Esophagus squamous epithelium (tissue), 5 donors: ENCODE results near the gene PDE10A. TPM values are rescaled to one million over a fixed set of nuclear protein-coding genes. Genes with fewer than 3 reads are reported as not detected.
"Not testable (repeated sequence)": the region's sequence is repeated elsewhere in the genome, so short reads cannot be mapped to it uniquely, and the experiment has no call there.

Source experiments
- DNase-seq: peaks from one replicate; lab custom pipeline; 2025; lab: John Stamatoyannopoulos, UW
- H3K27ac ChIP-seq, 4 donors: fragments of 200-600 bp; sonication (generic); one replicate each; pipeline ENCODE4 v1.5.1; 2016 to 2019; ENCODE audit warnings: mild to moderate bottlenecking in 1 of 4
- H3K27me3 ChIP-seq, 4 donors: fragments of 200-600 bp; sonication (generic); 1 replicate in 3 of 4; 2 replicates in 1 of 4; pipeline versions ENCODE4 v1.5.1 to v1.6.0; 2017 to 2021; ENCODE audit warnings: antibody characterized with exemption in 1 of 4
- H3K36me3 ChIP-seq, 3 donors: fragments of 200-600 bp; sonication (generic); one replicate each; pipeline ENCODE4 v1.5.1; 2016 to 2019
- H3K4me1 ChIP-seq, 3 donors: fragments of 200-600 bp; sonication (generic); one replicate each; pipeline ENCODE4 v1.5.1; 2017 to 2019
- H3K4me3 ChIP-seq, 4 donors: fragments of 200-600 bp; sonication (generic); 1 replicate in 3 of 4; 2 replicates in 1 of 4; pipeline ENCODE4 v1.5.1; 2016 to 2019; ENCODE audit warnings: mild to moderate bottlenecking in 2 of 4, moderate library complexity in 1 of 4
- H3K9me3 ChIP-seq, 3 donors: fragments of 200-600 bp; sonication (generic); one replicate each; pipeline ENCODE4 v1.5.1; 2016 to 2019
- CTCF ChIP-seq, 6 experiments: fragments of 450-650 bp in 4 of 6; fragments of 200-600 bp in 2 of 6; sonication (generic) in 2 of 6; IDR thresholded peaks; one replicate each; pipeline ENCODE4 v1.5.1; 2016 to 2019; ENCODE audit warnings: antibody characterized with exemption in 6 of 6, mild to moderate bottlenecking in 4 of 6, moderate library complexity in 4 of 6
- POLR2A ChIP-seq, 4 donors: fragments of 450-650 bp; IDR thresholded peaks; one replicate each; pipeline ENCODE4 v1.6.1; 2017; ENCODE audit warnings: antibody characterized with exemption in 4 of 4, mild to moderate bottlenecking in 4 of 4, moderate library complexity in 3 of 4
- WGBS, 2 donors: methylation state at CpG; one replicate each; pipeline ENCODE4 v1.1.5; 2018; 5-methylcytosine and 5-hydroxymethylcytosine counted together
- intact Hi-C: fragments of 100-400 bp; cut with DNase I; formaldehyde crosslinking; loops from one replicate; pipeline ENCODE4 v1.15.0; 2022
- total RNA-seq, 4 donors: library from RNA; depleted of rRNA; stranded (reverse); fragments of >200 nt; gene quantifications; one replicate each; pipeline ENCODE4 v1.1.0, GENCODE V29; 2016
- donor health status: DM: yes; HTN: yes; CAD: no.

PDE10A gene
- total RNA-seq, 4 donors from 2014 or later: 0.27 to 3.1 (median 1.4) TPM

GRCh38 chr6:165515963-165516624 lies 146.9 kb downstream of the PDE10A start:
- intact Hi-C loops: no loop called here
- Histone ChIP-seq H3K27ac (no peak overlapping the region), H3K27me3 (no peaks in the 10 kb centered on the region), H3K4me3 (no peak overlapping the region), H3K36me3 (no peaks in the 10 kb centered on the region), H3K4me1 (no peaks in the 10 kb centered on the region), H3K9me3 (no peaks in the 10 kb centered on the region)
- TF ChIP-seq POLR2A (IDR thresholded peaks at IDR 0.05) (no peak), CTCF (IDR thresholded peaks at IDR 0.05) (no peak)
- WGBS, 2 donors: 53 to 59% methylated on average over 6 of the region's 6 CpGs
- no peak for DNase-seq

DNA sequence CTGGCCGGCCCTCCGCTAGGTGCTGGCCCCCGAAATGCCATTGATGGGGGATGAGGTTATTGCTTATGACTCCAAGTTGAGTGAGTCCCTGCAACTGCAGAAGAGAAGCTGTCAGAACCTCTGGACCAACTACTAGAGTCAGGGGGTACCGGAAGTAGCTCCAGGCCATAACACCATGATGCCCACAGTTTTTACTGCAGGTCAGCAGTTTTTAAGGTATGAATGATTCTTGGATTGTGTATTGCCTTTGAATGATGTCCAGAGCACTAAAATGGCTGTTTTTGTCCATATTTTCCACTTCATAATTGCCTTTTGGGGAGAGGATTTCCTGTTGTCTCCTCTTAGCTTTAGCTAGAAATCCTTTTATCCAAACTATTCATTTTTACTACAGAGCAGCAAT lies 148.4 kb downstream of the PDE10A start:
- intact Hi-C loops: no loop called here
- Histone ChIP-seq H3K4me1 (no peaks in the 10 kb centered on the region), H3K9me3 (no peaks in the 10 kb centered on the region), H3K27me3 (no peaks in the 10 kb centered on the region), H3K27ac (no peak overlapping the region), H3K36me3 (no peaks in the 10 kb centered on the region), H3K4me3 (no peak overlapping the region)
- DNase-seq: no peak
- 91 to 92% methylated on average over 4 of the region's 4 CpGs for WGBS, 2 donors
- TF ChIP-seq CTCF (IDR thresholded peaks at IDR 0.05): no peak

DNA sequence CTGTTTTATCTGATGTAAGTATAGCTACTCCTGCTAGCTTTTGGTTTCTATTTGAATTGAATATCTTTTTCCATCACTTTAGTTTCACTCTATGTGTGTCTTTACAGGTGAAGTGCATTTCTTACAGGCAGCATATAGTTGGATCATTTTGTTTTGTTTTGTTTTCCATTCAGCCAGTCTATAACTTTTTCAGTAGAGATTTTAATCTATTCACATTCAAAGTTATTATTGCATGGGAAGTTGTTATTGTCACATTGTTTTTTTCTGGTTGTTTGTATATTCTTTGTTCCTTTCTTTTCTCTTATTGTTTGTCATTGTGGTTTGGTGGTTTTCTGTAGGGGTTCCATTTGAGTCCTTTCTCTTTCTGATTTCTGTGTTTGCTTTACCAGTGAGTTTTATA lies 151.2 kb downstream of the PDE10A start:
- no peak overlapping the region for H3K4me3 ChIP-seq

DNA sequence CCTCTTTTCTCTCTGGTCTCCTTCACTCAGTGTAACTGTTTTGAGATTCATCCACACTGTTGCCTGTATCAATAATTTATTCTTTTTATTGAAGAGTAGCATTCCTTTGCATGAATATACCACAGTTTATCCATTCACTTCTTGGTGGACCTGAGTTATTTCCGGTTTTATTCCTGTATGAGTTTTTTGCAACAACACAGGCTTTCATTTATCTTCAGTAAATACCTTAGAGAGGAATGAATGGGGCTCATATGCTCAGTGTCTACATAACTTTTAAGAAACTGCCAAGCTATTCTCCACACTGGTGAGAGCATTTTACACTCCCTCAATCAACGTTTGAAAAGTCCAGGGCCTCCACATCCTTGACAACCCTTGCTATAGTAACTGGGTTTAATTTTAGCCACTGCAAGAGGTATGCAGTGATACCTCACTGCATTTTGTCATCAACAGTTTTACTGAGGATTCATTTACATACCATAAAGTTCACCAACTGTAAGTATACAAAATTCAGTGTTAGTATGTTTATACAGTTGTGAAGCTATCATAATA lies 154.6 kb downstream of the PDE10A start:
- no peak overlapping the region for H3K4me3 ChIP-seq
- WGBS, 2 donors: 39 to 50% methylated on average over 2 of the region's 2 CpGs
- no peak for DNase-seq
- no peaks in the 10 kb centered on the region for H3K9me3 ChIP-seq
- TF ChIP-seq POLR2A (IDR thresholded peaks at IDR 0.05) (no peak), CTCF (IDR thresholded peaks at IDR 0.05) (no peak)
- H3K4me1 ChIP-seq: no peaks in the 10 kb centered on the region
- no peaks in the 10 kb centered on the region for H3K27me3 ChIP-seq
- no peaks in the 10 kb centered on the region for H3K36me3 ChIP-seq
- H3K27ac ChIP-seq: no peak overlapping the region
- intact Hi-C loops: no loop called here

More for the DNA sequence above, 151.2 kb downstream of the PDE10A start:
- Histone ChIP-seq H3K4me1 (no peaks in the 10 kb centered on the region), H3K9me3 (no peaks in the 10 kb centered on the region), H3K27ac (no peak overlapping the region), H3K36me3 (no peaks in the 10 kb centered on the region), H3K27me3 (no peaks in the 10 kb centered on the region)
- no peak for DNase-seq
- TF ChIP-seq CTCF (IDR thresholded peaks at IDR 0.05) (no peak), POLR2A (IDR thresholded peaks at IDR 0.05) (no peak)
- intact Hi-C loops: no loop called here

DNA sequence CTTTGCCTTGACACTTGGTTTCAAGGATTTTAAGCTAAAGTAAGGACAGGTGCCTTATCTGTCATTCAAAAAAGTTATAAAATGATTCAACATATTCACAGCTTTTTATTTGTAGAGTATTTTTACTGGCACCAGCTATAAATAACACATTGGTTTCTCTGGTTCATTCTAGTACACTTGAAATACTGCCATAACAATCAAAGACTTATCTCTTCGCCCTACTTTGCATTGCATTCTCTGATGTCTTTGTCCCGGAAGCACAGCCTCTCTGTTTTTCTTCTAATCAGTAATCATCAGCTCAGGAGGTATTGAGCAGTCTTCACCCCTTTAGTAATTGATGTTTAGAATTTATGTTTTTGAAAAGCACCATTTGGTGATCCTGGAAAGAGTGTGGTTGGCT lies 156.4 kb downstream of the PDE10A start:
- TF ChIP-seq CTCF (IDR thresholded peaks at IDR 0.05) (no peak), POLR2A (IDR thresholded peaks at IDR 0.05) (no peak)
- WGBS, 2 donors: 94 to 96% methylated on average over 2 of the region's 2 CpGs

GRCh38 chr6:165500214-165500907 lies 162.7 kb downstream of the PDE10A start:
- intact Hi-C loops, DNase-seq, H3K36me3 ChIP-seq, H3K9me3 ChIP-seq, H3K27me3 ChIP-seq, H3K27ac ChIP-seq, H3K4me1 ChIP-seq, H3K4me3 ChIP-seq: not testable (repeated sequence)
- WGBS, 2 donors: 59 to 64% methylated on average over 6 of the region's 6 CpGs

More for the DNA sequence above, 156.4 kb downstream of the PDE10A start:
- Histone ChIP-seq H3K9me3 (no peaks in the 10 kb centered on the region), H3K27ac (no peak overlapping the region), H3K27me3 (no peaks in the 10 kb centered on the region), H3K4me1 (no peaks in the 10 kb centered on the region), H3K36me3 (no peaks in the 10 kb centered on the region), H3K4me3 (no peak overlapping the region)
- intact Hi-C loops: no loop called here
- no peak for DNase-seq
